HG03378 (cell line): ENCODE results near the gene SKI.

Experiments used
- ATAC-seq: cut with Tn5 transposase; IDR thresholded peaks from one replicate; pipeline ENCODE4 v1.9.1; 2021; ENCODE audit warnings: mild to moderate bottlenecking, moderate library complexity; ENCODE audit not compliant: unreplicated experiment

SKI gene

GRCh38 chr1:2274231-2274928 lies 46.3 kb downstream of the SKI start:
- ATAC-seq: no peak

DNA sequence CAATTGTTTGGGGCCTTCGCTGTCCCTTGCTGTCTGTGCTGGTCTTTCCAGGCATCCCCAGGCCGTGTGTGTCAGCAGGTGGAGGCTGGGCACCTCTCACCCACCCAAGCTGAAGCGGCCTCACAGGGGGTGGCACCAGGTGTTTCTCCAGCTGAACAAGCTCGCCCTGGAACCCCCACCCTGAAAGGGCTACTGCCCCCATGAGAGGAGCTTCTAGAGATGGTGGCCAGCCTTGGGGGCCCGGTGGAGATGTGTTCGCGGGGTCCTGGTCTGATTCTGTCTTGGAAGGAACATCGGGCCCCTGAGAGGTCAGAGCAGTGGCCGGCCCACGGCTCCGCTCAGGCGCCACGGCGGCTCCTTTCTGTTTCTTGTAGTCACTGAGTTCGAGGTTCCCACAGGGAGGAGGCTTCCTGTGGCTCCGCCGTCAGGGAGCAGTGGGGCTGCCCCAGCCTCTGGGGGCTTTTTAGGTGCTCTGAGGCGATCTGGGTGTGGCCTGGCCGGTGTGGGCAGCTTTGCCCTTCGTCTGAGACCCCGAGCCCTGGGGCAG lies 46.9 kb downstream of the SKI start:
- ATAC-seq: no peak

DNA sequence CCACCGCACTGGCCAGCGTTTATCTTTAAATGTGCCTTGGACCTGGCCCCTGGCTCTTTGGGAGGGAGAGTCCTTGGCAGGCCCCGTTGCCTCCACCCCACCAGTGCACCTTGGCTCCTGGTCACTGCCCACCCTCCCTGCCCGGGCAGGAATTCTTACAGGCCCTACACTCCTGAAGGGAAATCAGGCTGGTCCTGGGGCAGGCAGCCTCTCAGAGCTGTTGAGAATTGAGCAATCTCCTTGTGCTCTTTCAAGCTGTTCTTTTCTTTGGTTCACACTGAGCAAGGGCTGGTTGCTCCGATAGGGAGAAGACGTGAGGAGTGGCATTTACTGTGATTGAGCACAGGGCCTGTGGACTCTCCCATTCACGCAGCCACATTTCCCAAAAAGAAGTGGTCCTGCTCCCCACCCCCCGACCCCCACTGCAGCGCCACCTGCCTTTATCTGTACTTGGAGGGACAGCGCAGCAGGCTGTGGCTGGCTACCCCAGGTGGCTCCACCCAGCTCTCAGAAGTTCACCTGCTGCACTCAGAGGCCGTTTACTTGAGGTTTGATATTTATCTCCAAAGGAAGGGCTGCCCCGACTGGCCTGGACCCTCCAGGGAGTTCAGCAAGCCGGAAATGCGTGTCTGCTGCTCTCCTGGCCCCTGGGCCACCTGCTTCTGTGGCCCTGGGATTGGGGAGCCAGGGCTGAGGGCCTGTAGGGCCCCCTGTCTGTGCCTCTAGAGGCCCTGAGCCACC lies 47.8 kb downstream of the SKI start:
- no peak for ATAC-seq

- no peak for ATAC-seq
Measured at GRCh38 chr1:2276803-2277580, 48.9 kb downstream of the SKI start.

GRCh38 chr1:2277741-2278488 lies 49.8 kb downstream of the SKI start:
- no peak for ATAC-seq

DNA sequence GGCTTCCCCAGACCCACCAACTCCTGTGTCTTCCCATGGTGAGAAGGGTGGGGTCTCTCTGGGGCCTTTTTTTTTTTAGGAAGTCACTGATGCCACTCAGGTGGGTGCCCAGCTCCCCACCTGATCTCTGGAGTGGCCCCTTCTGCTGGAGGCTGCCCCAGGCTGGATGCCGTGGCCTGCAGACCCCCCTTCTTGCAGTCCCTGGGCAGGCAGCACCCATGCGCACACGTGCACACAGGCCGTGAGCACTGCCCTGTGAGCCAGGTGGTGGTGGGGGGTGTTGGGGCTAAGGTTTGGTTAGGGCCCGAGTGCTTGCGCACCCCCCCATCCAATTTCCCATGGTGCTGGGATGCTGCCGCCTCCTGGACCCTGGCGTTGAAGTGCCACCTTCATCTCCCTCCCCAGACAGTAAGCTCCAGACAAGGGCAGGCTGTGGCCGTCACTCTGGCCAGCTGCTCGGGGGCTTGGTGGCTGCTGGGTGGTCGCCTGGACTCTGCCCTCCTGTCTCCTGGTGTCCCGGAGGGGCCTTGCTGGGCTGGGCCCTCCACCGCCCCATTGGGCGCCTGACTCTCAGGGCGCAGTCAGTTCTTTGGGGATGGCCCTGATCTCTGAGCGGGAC lies 50.6 kb downstream of the SKI start:
- no peak for ATAC-seq

DNA sequence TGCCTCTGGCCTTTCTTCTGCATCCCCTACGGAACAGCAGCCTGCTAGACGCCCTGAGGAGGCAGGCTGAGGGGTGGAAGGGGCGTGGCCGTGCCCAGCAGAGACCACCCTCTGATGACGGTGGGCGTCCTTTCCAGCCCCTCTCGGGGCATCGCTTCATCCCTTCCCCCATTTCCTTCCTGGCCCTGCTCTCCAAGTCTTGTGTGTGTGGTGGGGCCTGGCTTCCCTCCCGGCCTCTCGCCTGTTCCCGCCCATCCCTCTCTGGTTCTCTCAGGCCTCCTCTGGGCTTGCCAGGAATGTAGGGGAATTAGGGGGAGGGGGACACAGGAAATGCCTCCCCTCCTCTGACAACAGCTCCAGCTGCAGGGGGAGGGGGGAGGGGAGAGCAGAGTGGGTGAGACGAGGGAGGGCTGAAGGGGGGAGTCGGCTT lies 51.1 kb downstream of the SKI start:
- ATAC-seq: no peak

DNA sequence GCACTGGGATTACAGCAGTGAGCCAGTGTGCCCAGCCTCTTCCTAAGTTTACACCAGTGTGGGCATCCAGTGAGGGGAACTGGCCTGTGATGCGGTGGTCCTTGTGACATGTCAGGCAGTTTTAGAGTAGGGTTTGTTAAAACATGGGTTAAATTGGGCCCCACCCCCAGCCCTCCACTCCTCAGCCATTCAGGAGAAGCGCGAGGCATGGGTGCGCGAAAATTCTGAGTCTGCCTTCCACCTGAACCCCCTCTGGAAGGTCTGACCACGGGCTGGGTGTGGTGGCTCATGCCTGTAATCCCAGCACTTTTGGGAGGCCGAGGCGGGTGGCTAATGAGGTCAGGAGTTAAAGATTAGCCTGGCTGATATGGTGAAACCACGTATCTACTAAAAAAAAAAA lies 51.7 kb downstream of the SKI start:
- ATAC-seq: no peak

- ATAC-seq: no peak
Measured at GRCh38 chr1:2282556-2283270, 54.6 kb downstream of the SKI start.

DNA sequence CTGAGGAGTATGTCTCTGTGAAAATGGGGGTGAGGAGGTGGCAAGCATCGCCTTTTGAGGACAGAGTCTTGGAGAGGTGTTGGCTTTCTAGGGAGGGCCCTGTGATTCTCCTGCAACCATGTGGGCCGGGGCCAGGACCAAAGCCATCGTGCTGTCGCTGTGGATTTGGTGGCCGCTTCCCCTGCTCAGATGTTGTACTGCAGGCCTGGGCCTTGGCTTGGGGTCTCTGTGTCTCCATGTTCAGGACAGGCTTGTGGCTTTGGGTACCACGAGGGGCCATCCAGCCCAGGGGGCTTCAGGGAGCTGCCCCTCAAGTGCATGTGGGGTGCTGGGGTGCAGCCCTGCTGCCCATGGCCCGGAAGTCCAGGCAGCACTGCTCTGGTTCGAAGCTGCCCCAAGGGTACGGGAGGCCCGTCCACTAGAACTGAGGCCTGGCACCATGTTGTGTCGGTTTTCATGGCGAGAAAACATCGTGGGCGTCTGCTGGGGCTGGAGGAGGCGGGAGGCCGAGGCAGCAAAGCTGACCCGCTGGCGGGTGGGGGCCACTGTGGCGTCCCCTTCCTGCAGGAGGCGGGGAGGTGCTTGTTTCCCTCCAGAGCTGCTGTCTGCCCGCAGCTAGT lies 55.4 kb downstream of the SKI start:
- no peak for ATAC-seq

- ATAC-seq: no peak
Measured at GRCh38 chr1:2283991-2284895, 56.1 kb downstream of the SKI start.

DNA sequence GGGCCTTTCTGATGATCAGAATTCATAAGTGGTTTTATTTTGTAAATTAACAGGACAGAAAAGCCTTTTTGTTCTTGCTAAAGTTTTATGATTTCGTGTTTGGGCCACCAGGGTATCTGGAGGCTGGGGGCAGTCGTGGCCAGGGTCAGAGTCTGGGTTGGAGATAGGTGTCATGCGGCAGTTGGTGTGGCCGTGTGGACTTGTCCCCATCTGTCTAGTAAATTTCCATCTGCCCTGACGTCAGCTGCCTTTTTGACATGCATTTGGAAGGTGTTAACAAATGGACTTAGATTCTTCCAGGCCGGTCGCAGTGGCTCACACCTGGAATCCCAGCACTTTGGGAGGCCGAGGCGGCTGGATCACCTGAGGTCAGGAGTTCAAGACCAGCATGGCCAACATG lies 56.8 kb downstream of the SKI start:
- no peak for ATAC-seq

DNA sequence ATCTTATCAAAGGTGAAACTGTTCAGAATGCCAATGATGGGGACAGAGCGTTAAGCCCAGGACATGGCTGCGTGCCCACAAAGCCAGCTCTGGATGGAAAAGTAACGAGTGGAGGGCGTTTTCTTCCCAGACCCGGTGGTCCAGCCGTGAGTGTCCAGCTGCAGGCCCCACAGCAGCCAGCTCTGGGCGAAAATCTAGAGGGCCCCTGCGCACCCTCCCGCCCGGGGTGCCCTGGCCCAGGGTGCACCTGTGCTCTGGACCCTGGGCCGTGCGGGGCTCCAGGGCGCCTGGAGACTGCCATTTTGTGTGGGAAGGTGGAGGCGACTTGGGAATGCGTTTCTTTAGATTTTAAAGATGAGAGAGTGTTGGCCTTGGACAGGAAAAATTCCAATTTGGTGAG lies 58.8 kb downstream of the SKI start:
- ATAC-seq: no peak

GRCh38 chr1:2287649-2288048 lies 59.5 kb downstream of the SKI start:
- no peak for ATAC-seq

DNA sequence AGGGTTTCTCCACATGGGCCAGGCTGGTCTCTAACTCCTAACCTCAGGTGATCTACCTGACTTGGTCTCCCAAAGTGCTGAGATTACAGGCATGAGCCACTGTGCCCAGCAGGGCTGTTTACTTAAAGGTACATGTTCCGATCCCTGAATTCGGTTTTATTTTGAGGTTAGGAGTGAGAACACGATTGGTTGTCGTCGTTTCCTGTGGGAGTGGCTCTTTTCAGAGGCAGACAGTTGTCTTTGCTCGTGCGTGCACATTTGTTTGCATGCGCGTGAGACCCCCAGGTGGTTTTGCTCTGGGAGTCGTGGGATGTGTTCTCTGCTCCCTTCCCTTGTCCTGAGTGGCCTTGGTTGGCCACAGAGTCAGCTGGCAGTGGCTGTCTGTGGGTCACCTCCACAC lies 60.2 kb downstream of the SKI start:
- no peak for ATAC-seq

DNA sequence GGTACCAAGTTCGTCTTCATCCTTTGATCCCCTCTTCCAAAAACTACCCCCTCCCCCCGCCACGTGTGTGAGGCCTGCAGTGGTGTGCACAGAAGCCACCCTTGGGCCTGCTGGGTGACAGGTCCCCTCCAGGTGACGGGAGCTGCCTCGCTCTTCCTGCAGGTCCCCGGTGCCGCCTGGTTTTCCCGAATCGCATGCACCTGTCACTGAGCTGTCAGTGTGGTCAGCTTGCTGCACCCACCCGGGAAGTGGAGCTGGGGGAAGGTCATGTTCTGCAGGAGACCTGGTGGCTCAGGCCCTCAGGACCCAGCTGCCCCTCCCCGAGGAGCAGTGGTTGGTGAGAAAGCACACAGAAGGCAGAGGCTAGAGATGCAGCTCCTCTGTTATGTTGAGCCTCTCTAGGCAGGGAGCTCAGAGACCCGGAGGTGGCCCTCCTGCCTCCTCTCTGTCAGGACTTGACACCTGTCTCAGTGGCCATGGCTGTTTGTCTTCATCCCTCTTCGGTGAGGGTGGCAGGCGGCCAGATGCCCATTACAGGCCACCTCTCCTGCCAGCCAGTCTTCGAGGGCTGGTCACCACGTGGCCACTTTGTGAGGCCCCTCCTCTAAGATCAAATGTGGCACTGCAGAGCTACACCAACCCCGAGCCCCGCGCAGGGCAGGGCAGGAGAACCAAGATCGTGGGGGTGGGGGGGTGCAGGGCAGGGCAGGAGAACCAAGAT lies 60.9 kb downstream of the SKI start:
- ATAC-seq: no peak

- no peak for ATAC-seq
Measured at GRCh38 chr1:2289607-2290006, 61.5 kb downstream of the SKI start.

DNA sequence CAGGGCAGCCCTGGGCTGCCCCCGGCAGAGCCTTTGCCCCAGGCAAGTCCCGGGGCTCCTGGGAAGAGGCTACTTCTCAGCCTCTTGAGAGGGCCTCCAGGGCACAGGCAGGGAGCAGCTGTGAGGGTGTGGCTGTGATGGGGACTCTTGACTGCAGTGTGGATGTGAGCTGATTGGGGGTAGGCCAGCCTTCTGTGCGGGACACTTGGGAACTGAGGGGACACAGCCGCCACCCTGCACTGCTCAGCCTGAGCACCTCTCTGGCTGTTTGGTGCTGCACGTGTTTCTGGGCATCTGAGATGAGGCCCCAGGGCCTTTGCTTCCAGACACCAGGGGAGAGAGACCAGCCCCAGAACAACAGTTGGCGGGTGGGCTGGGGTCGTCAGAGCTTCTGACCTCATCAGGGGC lies 62.1 kb downstream of the SKI start:
- peak; percentile 22 for ATAC-seq
